GM12875 (cell line): Measurements from ENCODE around the gene NSD2.

Experiments used
- H3K4me3 ChIP-seq: one replicate; pipeline ENCODE4 v1.5.1; 2011; ENCODE audit warnings: low read depth, low read length, control low read depth
- CTCF ChIP-seq: IDR thresholded peaks from 2 replicates; pipeline ENCODE4 v1.5.1; 2011; ENCODE audit warnings: low read depth, mild to moderate bottlenecking, control low read depth, inconsistent platforms, low read length, moderate library complexity, borderline replicate concordance; ENCODE audit not compliant: insufficient read depth

The NSD2 gene

GRCh38 chr4:1961563-1961962, 90.4 kb downstream of the NSD2 start:
- H3K4me3 ChIP-seq, result no peak overlapping the region
- TF ChIP-seq CTCF, result no peak

- no peak overlapping the region for H3K4me3 ChIP-seq
- TF ChIP-seq CTCF, result no peak
Measured at GRCh38 chr4:1962980-1963379, 91.8 kb downstream of the NSD2 start.

- TF ChIP-seq CTCF, result no peak
- no peak overlapping the region for H3K4me3 ChIP-seq
Measured at GRCh38 chr4:1964443-1964842, 93.2 kb downstream of the NSD2 start.

- H3K4me3 ChIP-seq, result no peak overlapping the region
- no peak for TF ChIP-seq CTCF
Measured at GRCh38 chr4:1964971-1965370, 93.8 kb downstream of the NSD2 start.

GRCh38 chr4:1967512-1968149, 96.4 kb downstream of the NSD2 start:
- no peak for TF ChIP-seq CTCF
- no peak overlapping the region for H3K4me3 ChIP-seq

GRCh38 chr4:1968686-1969295, 97.6 kb downstream of the NSD2 start:
- H3K4me3 ChIP-seq, result no peak overlapping the region
- TF ChIP-seq CTCF, result no peak
